Stimulated activated CD4-positive, alpha-beta T cell treated with anti-CD3 and anti-CD28 coated beads, TNF-alpha, amount 100 ng/mL, for 4 hours (primary cell): ENCODE data around the gene GPBP1.

Experiments used
- DNase-seq, 3 experiments: peaks; one replicate each; pipeline ENCODE4 v3.0.0-alpha.2; 2020; ENCODE audit warnings: low read depth in 3 of 3

Gene GPBP1

GRCh38 chr5:57210633-57211032 is 36.8 kb downstream of the GPBP1 start:
- no peak for DNase-seq

GRCh38 chr5:57211039-57211438 is 37.2 kb downstream of the GPBP1 start:
- no peak for DNase-seq

- no peak for DNase-seq
Observed at GRCh38 chr5:57215629-57216195, 41.9 kb downstream of the GPBP1 start.

- DNase-seq, result no peak
Observed at GRCh38 chr5:57216714-57217113, 42.9 kb downstream of the GPBP1 start.

GRCh38 chr5:57219386-57219785 is 45.5 kb downstream of the GPBP1 start:
- DNase-seq, result peak in 1 of 3 experiments; percentile 7

GRCh38 chr5:57221049-57221568 is 47.2 kb downstream of the GPBP1 start:
- no peak for DNase-seq

GRCh38 chr5:57225553-57225952 is 51.7 kb downstream of the GPBP1 start:
- no peak for DNase-seq

- no peak for DNase-seq
Observed at GRCh38 chr5:57229313-57229712, 55.5 kb downstream of the GPBP1 start.

- no peak for DNase-seq
Observed at GRCh38 chr5:57231607-57232006, 57.7 kb downstream of the GPBP1 start.

GRCh38 chr5:57232293-57233033 is 58.6 kb downstream of the GPBP1 start:
- DNase-seq, result no peak

- no peak for DNase-seq
Observed at GRCh38 chr5:57243286-57244137, 69.7 kb downstream of the GPBP1 start.

- no peak for DNase-seq
Observed at GRCh38 chr5:57244331-57244730, 70.5 kb downstream of the GPBP1 start.

GRCh38 chr5:57246426-57246825 is 72.6 kb downstream of the GPBP1 start:
- no peak for DNase-seq

GRCh38 chr5:57247765-57248164 is 73.9 kb downstream of the GPBP1 start:
- DNase-seq, result no peak

GRCh38 chr5:57249265-57249874 is 75.5 kb downstream of the GPBP1 start:
- DNase-seq, result no peak

GRCh38 chr5:57258052-57258451 is 84.2 kb downstream of the GPBP1 start:
- DNase-seq, result no peak

- no peak for DNase-seq
Observed at GRCh38 chr5:57258943-57259342, 85.1 kb downstream of the GPBP1 start.

GRCh38 chr5:57259704-57260103 is 85.8 kb downstream of the GPBP1 start:
- DNase-seq, result no peak

GRCh38 chr5:57262541-57262940 is 88.7 kb downstream of the GPBP1 start:
- DNase-seq, result no peak

GRCh38 chr5:57267805-57268204 is 93.9 kb downstream of the GPBP1 start:
- no peak for DNase-seq

GRCh38 chr5:57276353-57276752 is 102.5 kb downstream of the GPBP1 start:
- DNase-seq, result no peak

GRCh38 chr5:57277085-57277484 is 103.2 kb downstream of the GPBP1 start:
- DNase-seq, result no peak
